GM11168 (cell line): ENCODE results near the gene OR8B12.
"Not testable (repeated sequence)": the region's sequence is repeated elsewhere in the genome, so short reads cannot be mapped to it uniquely, and the experiment has no call there.

ENCODE experiments used
- in situ Hi-C: fragments of 300-500 bp; cut with MboI; formaldehyde crosslinking; loops from one replicate; pipeline ENCODE4 v1.12.0; 2022; ENCODE audit warnings: low sequenced_read_pairs; ENCODE audit not compliant: unreplicated experiment

The OR8B12 gene

GRCh38 chr11:124535552-124536232, 7.8 kb downstream of the OR8B12 start:
- in situ Hi-C loops, result no loop called here

DNA sequence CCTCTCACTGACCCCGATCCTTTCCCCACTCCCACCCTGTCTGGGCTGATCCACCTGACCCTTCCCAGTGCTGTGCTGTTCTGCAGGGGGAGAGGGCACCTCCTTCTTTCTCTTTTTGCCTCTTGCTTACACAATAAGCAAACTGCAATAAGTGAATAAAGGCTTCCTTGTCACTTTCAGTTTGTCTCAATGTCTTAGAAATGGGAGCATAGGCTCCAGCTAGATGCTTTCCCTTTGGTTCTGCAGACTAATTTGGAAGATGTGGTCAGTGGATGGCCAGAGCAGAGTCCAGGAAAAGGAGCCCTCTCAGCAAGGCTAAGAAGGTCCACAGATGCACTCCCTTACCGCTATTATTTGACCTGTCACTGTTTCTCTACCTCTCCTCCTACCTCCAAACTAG, 9.4 kb downstream of the OR8B12 start:
- in situ Hi-C loops, result no loop called here

GRCh38 chr11:124533626-124534025, 9.8 kb downstream of the OR8B12 start:
- in situ Hi-C loops, result no loop called here

DNA sequence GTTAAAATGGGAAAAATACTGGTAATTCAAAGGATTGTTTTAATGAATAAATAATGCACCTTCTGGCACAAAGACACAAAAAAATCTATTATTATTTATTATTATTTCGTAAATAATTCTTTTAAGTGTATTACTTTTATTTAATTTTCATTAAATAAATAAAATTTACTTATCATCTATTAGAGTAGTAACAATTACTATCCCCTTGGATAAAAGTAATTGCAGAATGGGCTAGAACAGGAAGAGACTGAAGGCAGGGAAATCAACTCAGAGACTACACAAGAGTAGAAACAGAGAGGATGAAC, 23.0 kb downstream of the OR8B12 start:
- in situ Hi-C loops, result no loop called here

DNA sequence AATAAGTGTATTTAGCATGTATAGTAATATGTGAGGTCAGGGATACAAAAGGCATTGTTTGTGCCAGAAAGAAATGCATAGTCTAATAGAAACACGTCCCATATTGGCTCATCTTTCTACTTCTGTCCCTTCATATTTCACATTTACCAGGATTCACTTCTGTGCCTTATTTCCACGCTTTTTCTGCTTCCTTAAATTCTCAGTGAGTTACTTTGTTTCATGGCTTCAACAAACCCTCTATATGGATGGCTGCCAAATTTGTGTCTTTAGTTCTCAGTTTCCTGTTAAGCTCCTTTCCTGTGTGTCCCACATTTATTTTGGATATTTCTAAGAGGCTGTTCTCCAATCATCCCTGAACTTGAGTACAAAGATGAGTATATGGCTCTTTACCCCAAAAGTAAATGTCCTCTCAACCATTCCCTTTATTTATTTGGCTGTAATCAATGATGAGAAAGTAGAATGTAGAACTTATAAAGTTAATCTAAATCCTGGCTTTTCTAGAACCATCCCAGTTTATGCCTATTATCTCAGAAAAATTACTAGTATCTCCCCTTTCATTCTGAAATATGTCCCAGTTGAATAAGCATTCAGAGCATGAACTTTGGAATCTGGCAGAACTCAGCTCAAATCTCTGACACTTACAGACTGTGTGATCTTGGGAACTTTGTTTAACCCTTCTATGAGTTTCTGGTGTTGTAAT, 23.5 kb downstream of the OR8B12 start:
- in situ Hi-C loops, result no loop called here

DNA sequence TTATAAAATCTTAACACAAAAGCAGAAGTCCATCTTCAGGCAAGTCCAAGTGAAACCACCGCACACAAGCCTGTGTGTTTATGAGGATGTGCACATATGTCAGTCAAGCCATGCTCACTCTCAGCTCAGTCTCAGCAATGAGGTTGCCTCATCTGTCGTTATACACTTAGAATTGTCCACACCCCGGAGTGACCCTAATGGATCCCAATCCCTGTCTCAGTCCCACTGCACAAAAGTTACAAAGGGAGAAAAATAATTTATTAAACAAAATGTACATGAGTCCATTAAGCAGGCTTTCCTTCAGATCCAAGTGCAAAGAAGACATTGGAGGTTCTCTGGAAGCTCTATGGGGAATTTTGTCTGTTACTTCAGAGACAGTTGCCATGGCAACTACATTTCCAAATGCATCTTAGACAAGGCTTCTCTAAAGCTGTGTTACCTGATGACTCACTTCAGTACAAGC, 24.4 kb downstream of the OR8B12 start:
- in situ Hi-C loops, result no loop called here

DNA sequence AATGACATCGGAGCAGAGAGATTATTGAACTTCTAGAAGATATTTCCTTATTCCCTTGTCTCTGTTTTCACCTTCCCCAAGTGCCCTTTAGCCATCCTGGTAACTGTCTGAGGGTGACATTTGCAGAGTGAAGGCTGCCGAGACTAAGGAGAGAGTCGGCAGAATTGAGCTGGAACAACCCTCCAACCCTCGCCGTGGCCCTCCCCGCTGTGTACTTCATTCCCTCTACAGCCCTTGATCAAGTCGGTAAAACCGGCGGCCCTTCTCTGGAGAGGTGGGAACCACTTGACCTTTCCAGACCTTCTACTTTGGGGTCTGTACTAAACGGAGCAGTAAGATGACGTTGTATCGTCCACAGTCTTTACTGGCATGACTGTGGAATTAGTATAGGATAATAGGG, 26.1 kb downstream of the OR8B12 start:
- in situ Hi-C loops, result no loop called here

DNA sequence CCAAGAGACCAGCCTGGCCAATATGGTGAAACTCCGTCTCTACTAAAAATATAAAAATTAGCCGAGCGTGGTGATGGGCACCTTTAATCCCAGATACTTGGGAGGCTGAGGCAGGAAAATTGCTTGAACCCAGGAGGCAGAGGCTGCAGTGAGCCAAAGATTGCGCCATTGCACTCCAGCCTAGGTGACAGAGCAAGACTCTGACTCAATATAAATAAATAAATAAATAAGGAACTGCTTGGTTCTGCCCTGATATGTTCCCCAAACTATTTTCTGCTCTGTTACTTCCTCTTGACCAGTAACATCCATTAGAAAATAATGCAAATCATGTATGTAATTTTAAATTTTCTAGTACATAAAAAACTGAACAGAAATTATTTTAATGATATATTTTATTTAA, 28.8 kb downstream of the OR8B12 start:
- in situ Hi-C loops, result not testable (repeated sequence)

GRCh38 chr11:124514131-124514530, 29.3 kb downstream of the OR8B12 start:
- in situ Hi-C loops, result no loop called here

- in situ Hi-C loops, result no loop called here
Observed at GRCh38 chr11:124511745-124512144, 31.7 kb downstream of the OR8B12 start.

DNA sequence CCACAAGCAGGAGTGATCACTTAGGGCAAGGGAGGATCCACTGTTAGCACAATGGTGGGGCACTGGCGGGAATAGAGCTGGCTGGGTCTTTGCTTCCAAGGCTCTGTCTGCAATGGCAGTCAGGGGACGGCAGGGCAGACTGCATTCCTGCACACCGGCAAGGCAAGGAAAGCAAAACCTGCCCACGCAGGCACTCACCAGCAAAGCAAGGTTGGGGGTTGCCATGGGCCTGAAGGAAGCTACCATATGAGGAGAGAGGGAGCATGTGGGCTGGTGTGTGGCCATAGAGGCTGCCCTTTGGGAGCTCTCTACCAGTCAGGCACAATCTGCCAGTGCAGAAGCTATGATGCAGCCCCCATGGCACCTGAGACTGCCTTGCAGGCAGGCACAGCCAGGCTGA, 33.2 kb downstream of the OR8B12 start:
- in situ Hi-C loops, result no loop called here

GRCh38 chr11:124499711-124500110, 43.7 kb downstream of the OR8B12 start:
- in situ Hi-C loops, result no loop called here

DNA sequence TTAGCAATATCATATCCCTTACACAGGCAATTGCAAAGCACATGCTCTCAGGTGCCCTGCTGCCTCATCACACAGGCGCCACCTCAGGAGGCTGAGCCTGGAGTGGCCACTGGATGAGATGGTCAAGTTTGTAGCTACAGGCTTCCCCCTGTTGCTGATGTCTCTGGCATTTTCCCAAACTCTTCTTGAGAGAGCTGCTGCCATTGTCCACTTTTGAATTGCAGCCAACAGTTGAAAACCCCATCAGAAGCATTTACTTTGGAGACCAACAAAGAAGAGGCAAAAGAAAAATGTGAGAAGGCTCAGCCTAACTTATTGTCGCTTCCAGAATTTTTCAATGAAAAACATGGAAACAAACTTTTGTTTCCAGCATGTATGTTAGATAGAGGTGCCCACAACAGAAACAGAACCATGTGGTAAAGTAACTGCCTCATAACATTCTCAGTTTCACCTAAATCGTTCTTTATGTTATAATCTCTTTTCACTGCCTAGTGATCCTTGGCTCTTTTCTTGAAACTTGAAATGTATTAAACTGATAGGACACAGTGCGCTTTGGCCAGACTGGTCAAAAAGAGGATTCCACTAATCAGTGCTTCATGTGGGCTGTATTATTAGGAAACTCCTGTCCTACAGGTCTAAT, 50.3 kb downstream of the OR8B12 start:
- in situ Hi-C loops, result no loop called here
